Measurements from ENCODE around the gene DENND1B. TPM values are rescaled to one million over a fixed set of nuclear protein-coding genes. Genes with fewer than 3 reads are reported as not detected.

The DENND1B gene
- total RNA-seq, 1 experiment from 2014 or later, result 20.9 TPM

- DNase-seq (ENCODE audit: unreplicated experiment), result no peak
- ChIA-PET POLR2A (no interaction called here), CTCF (interaction anchor here (0.5 to 9.0 kb wide), 4 partner anchors 249 to 635 kb away, joined by 3 to 125 read pairs (median 3); no protein-coding TSS in a partner anchor)
- Mint-ChIP-seq H3K36me3 (ENCODE audit: insufficient read depth, unreplicated experiment) (peaks cover under 1% of the 10 kb centered on the region), H3K27me3 (ENCODE audit: insufficient read depth, unreplicated experiment) (no peaks in the 10 kb centered on the region), H3K27ac (ENCODE audit: low read depth, unreplicated experiment) (no peak overlapping the region), H3K4me1 (ENCODE audit: insufficient read depth, unreplicated experiment) (peaks cover 5% of the 10 kb centered on the region), H3K9me3 (ENCODE audit: unreplicated experiment) (no peaks in the 10 kb centered on the region), H3K4me3 (ENCODE audit: unreplicated experiment) (no peak overlapping the region)
- intact Hi-C loops (cut with micrococcal nuclease), result no loop called here
- BruUV-seq (replicated peaks), result no TSS peak
- no peak for TF ChIP-seq CTCF (IDR thresholded peaks at IDR 0.05; ENCODE audit: unreplicated experiment)
These were observed 154.5 kb downstream of the DENND1B start for GRCh38 chr1:197620714-197621163.

GRCh38 chr1:197619008-197619640, 156.2 kb downstream of the DENND1B start:
- BruUV-seq (replicated peaks), result no TSS peak
- peak; percentile 37 for DNase-seq (ENCODE audit: unreplicated experiment)
- TF ChIP-seq CTCF (IDR thresholded peaks at IDR 0.05; ENCODE audit: unreplicated experiment), result peak; percentile 43
- CTCF ChIA-PET, result interaction anchor here (0.5 to 9.0 kb wide), 27 partner anchors 12 to 1291 kb away, joined by 3 to 125 read pairs (median 4); partner anchors contain the start of genes C1orf53 and LHX9
- H3K27ac Mint-ChIP-seq (ENCODE audit: low read depth, unreplicated experiment), result no peak overlapping the region
- peaks cover 5% of the 10 kb centered on the region for H3K4me1 Mint-ChIP-seq (ENCODE audit: insufficient read depth, unreplicated experiment)
- POLR2A ChIA-PET, result interaction anchor here (0.5 to 1.3 kb wide), 5 partner anchors 14 to 1067 kb away, joined by 3 to 4 read pairs (median 3); no protein-coding TSS in a partner anchor
- no peak overlapping the region for H3K4me3 Mint-ChIP-seq (ENCODE audit: unreplicated experiment)
- no peaks in the 10 kb centered on the region for H3K9me3 Mint-ChIP-seq (ENCODE audit: unreplicated experiment)
- H3K36me3 Mint-ChIP-seq (ENCODE audit: insufficient read depth, unreplicated experiment), result peaks cover 8% of the 10 kb centered on the region
- H3K27me3 Mint-ChIP-seq (ENCODE audit: insufficient read depth, unreplicated experiment), result no peaks in the 10 kb centered on the region
- intact Hi-C loops (cut with micrococcal nuclease), result loop anchor here (1.0 to 5.0 kb wide), 7 partner anchors 73 to 1066 kb away; no protein-coding TSS in a partner anchor

- ChIA-PET POLR2A (interaction anchor here (0.7 to 1.3 kb wide), 4 partner anchors 15 to 1068 kb away, joined by 3 to 4 read pairs (median 3); no protein-coding TSS in a partner anchor), CTCF (interaction anchor here (0.7 to 9.0 kb wide), 17 partner anchors 15 to 540 kb away, joined by 3 to 125 read pairs (median 4); partner anchors contain the start of genes C1orf53 and LHX9)
- no peak for TF ChIP-seq CTCF (IDR thresholded peaks at IDR 0.05; ENCODE audit: unreplicated experiment)
- no TSS peak for BruUV-seq (replicated peaks)
- Mint-ChIP-seq H3K27me3 (ENCODE audit: insufficient read depth, unreplicated experiment) (no peaks in the 10 kb centered on the region), H3K27ac (ENCODE audit: low read depth, unreplicated experiment) (no peak overlapping the region), H3K9me3 (ENCODE audit: unreplicated experiment) (no peaks in the 10 kb centered on the region), H3K4me3 (ENCODE audit: unreplicated experiment) (no peak overlapping the region), H3K36me3 (ENCODE audit: insufficient read depth, unreplicated experiment) (peaks cover 8% of the 10 kb centered on the region), H3K4me1 (ENCODE audit: insufficient read depth, unreplicated experiment) (peaks cover 5% of the 10 kb centered on the region)
- DNase-seq (ENCODE audit: unreplicated experiment), result peak; percentile 14
- intact Hi-C loops (cut with micrococcal nuclease), result loop anchor here (5.0 kb wide), 3 partner anchors 74 to 154 kb away; no protein-coding TSS in a partner anchor
These were observed 157.2 kb downstream of the DENND1B start for GRCh38 chr1:197618061-197618460.

- no peak for DNase-seq (ENCODE audit: unreplicated experiment)
- no TSS peak for BruUV-seq (replicated peaks)
- peaks cover under 1% of the 10 kb centered on the region for H3K4me1 Mint-ChIP-seq (ENCODE audit: insufficient read depth, unreplicated experiment)
- ChIA-PET CTCF (interaction anchor here (0.5 to 9.0 kb wide), 30 partner anchors 10 to 851 kb away, joined by 3 to 125 read pairs (median 6); partner anchors contain the start of genes DENND1B and NEK7), POLR2A (interaction anchor here (0.5 to 1.0 kb wide), 4 partner anchors 160 to 960 kb away, joined by 3 to 7 read pairs (median 4); partner anchors contain the start of gene C1orf53)
- no peak overlapping the region for H3K27ac Mint-ChIP-seq (ENCODE audit: low read depth, unreplicated experiment)
- no peaks in the 10 kb centered on the region for H3K9me3 Mint-ChIP-seq (ENCODE audit: unreplicated experiment)
- H3K27me3 Mint-ChIP-seq (ENCODE audit: insufficient read depth, unreplicated experiment), result no peaks in the 10 kb centered on the region
- H3K4me3 Mint-ChIP-seq (ENCODE audit: unreplicated experiment), result no peak overlapping the region
- peaks cover 8% of the 10 kb centered on the region for H3K36me3 Mint-ChIP-seq (ENCODE audit: insufficient read depth, unreplicated experiment)
- intact Hi-C loops (cut with micrococcal nuclease), result loop anchor here (1.0 to 5.0 kb wide), 8 partner anchors 77 to 1071 kb away; partner anchors contain the start of gene NEK7
- no peak for TF ChIP-seq CTCF (IDR thresholded peaks at IDR 0.05; ENCODE audit: unreplicated experiment)
These were observed 159.6 kb downstream of the DENND1B start for GRCh38 chr1:197615693-197616011.
